OCI-LY7 (cell line): ENCODE results near the gene PDZRN4. TPM values are rescaled to one million over a fixed set of nuclear protein-coding genes. Genes with fewer than 3 reads are reported as not detected.

Source experiments
- BruUV-seq: library from RNA; stranded (reverse); fragments of 400-500 nt; replicated peaks from 2 replicates; lab custom pipeline; 2021; lab: Mats Ljungman, UMichigan
- CTCF ChIA-PET: fragments of 300-600 bp; sonication (Branson Sonifier 250); formaldehyde crosslinking; loops from one replicate; lab custom pipeline; 2022; ENCODE audit warnings: antibody characterized with exemption; ENCODE audit not compliant: unreplicated experiment; lab: Charles Lee
- POLR2A ChIA-PET: fragments of 300-600 bp; sonication (Branson Sonifier 250); formaldehyde crosslinking; loops from one replicate; lab custom pipeline; 2022; ENCODE audit warnings: antibody characterized with exemption; lab: Charles Lee
- DNase-seq: peaks from one replicate; pipeline ENCODE4 v3.0.0-alpha.2; 2015; ENCODE audit warnings: low spot score
- H2AFZ ChIP-seq: fragments of 200-600 bp; sonication (generic), shearing (Covaris generic); 2 replicates; pipeline ENCODE4 v1.6.1; 2014; ENCODE audit warnings: mild to moderate bottlenecking, antibody characterized with exemption, low read length, moderate library complexity
- H3K27ac ChIP-seq: fragments of 200-600 bp; sonication (generic); 2 replicates; pipeline ENCODE4 v1.5.1; 2014; ENCODE audit warnings: mixed run types, low read depth, mild to moderate bottlenecking, moderate library complexity, low read length, inconsistent platforms; ENCODE audit not compliant: poor library complexity, severe bottlenecking
- H3K36me3 ChIP-seq: fragments of 200-600 bp; sonication (generic); 2 replicates; pipeline ENCODE4 v1.6.1; 2014; ENCODE audit warnings: mild to moderate bottlenecking, antibody characterized with exemption, low read length, moderate library complexity, mixed read lengths; ENCODE audit not compliant: insufficient read depth
- H3K4me1 ChIP-seq: fragments of 200-600 bp; sonication (generic); 2 replicates; pipeline ENCODE4 v1.5.1; 2014; ENCODE audit warnings: mild to moderate bottlenecking, low read length; ENCODE audit not compliant: insufficient read depth, poor library complexity, severe bottlenecking
- H3K4me2 ChIP-seq: fragments of 200-600 bp; sonication (generic); 2 replicates; pipeline ENCODE4 v1.6.1; 2014; ENCODE audit warnings: mild to moderate bottlenecking, low read length
- H3K4me3 ChIP-seq: fragments of 200-600 bp; sonication (generic); 2 replicates; pipeline ENCODE4 v1.5.1; 2014; ENCODE audit warnings: mild to moderate bottlenecking, low read depth, low read length; ENCODE audit not compliant: poor library complexity, severe bottlenecking
- H3K79me2 ChIP-seq: fragments of 200-600 bp; sonication (generic); 2 replicates; pipeline ENCODE4 v1.6.1; 2016; ENCODE audit warnings: low read depth, mild to moderate bottlenecking, low read length, moderate library complexity, mixed read lengths; ENCODE audit not compliant: insufficient read depth
- H3K9me2 ChIP-seq: fragments of 200-600 bp; sonication (generic); 2 replicates; pipeline ENCODE4 v1.6.1; 2016; ENCODE audit warnings: mild to moderate bottlenecking, low read length, mixed read lengths; ENCODE audit not compliant: insufficient read depth
- H3K9me3 ChIP-seq: fragments of 200-600 bp; sonication (generic); 2 replicates; pipeline ENCODE4 v1.6.1; 2014; ENCODE audit warnings: mild to moderate bottlenecking, mixed run types, low read length, mixed read lengths
- H4K20me1 ChIP-seq: fragments of 200-600 bp; sonication (generic); 2 replicates; pipeline ENCODE4 v1.6.1; 2014; ENCODE audit warnings: mild to moderate bottlenecking, antibody characterized with exemption, low read length, moderate library complexity, mixed read lengths; ENCODE audit not compliant: insufficient read depth
- CTCF ChIP-seq: fragments of 200-600 bp; sonication (generic); conservative IDR thresholded peaks from 2 replicates; pipeline ENCODE4 v1.5.1; 2014; ENCODE audit warnings: mild to moderate bottlenecking, antibody characterized with exemption, low read length, moderate library complexity, mixed read lengths
- EZH2phosphoT487 ChIP-seq: fragments of 200-600 bp; sonication (generic); IDR thresholded peaks from 2 replicates; pipeline ENCODE4 v1.6.1; 2018; ENCODE audit warnings: low read depth, borderline replicate concordance, mild to moderate bottlenecking, mixed run types, antibody characterized with exemption, low read length, moderate library complexity, mixed read lengths
- intact Hi-C: fragments of 100-400 bp; cut with micrococcal nuclease; formaldehyde crosslinking; loops from one replicate; pipeline ENCODE4 v1.10.0; 2022; ENCODE audit not compliant: unreplicated experiment
- total RNA-seq, 2 experiments: library from RNA; depleted of rRNA in 1 of 2; stranded (reverse); fragments of >200 nt in 1 of 2; shearing (Covaris generic) in 1 of 2; gene quantifications; 2 replicates each; pipeline ENCODE4 v1.2.3, GENCODE V29; 2014 to 2022

The PDZRN4 gene
- total RNA-seq, 2 experiments from 2014 or later, result 6.8 to 16.8 TPM

GRCh38 chr12:41220931-41221330 lies 32.8 kb downstream of the PDZRN4 start:
- POLR2A ChIA-PET, result interaction anchor here (0.7 to 1.2 kb wide), 2 partner anchors 15 to 21 kb away, joined by 3 to 4 read pairs; no protein-coding TSS in a partner anchor
- BruUV-seq, result no TSS peak
- TF ChIP-seq CTCF (no peak), EZH2phosphoT487 (no peak)
- Histone ChIP-seq H3K27ac (no peak overlapping the region), H3K9me3 (no peaks in the 10 kb centered on the region), H3K9me2 (no peaks in the 10 kb centered on the region), H3K4me2 (no peak overlapping the region), H2AFZ (no peak overlapping the region), H3K4me1 (no peaks in the 10 kb centered on the region), H3K36me3 (no peaks in the 10 kb centered on the region), H3K4me3 (no peak overlapping the region), H4K20me1 (no peaks in the 10 kb centered on the region), H3K79me2 (no peaks in the 10 kb centered on the region)
- intact Hi-C loops, result no loop called here
- DNase-seq, result no peak
- CTCF ChIA-PET, result no interaction called here

- no peak overlapping the region for H3K4me2 ChIP-seq
- H2AFZ ChIP-seq, result no peak overlapping the region
- CTCF ChIA-PET, result no interaction called here
- intact Hi-C loops, result no loop called here
- H3K27ac ChIP-seq, result no peak overlapping the region
- POLR2A ChIA-PET, result interaction anchor here (0.7 to 1.3 kb wide), 3 partner anchors 9 to 20 kb away, joined by 3 to 4 read pairs (median 3); no protein-coding TSS in a partner anchor
- no peak overlapping the region for H3K4me3 ChIP-seq
- no TSS peak for BruUV-seq
- no peaks in the 10 kb centered on the region for H3K79me2 ChIP-seq
- DNase-seq, result no peak
- no peaks in the 10 kb centered on the region for H3K9me2 ChIP-seq
- no peaks in the 10 kb centered on the region for H3K9me3 ChIP-seq
- TF ChIP-seq CTCF (no peak), EZH2phosphoT487 (no peak)
- no peaks in the 10 kb centered on the region for H3K36me3 ChIP-seq
- H4K20me1 ChIP-seq, result no peaks in the 10 kb centered on the region
- no peaks in the 10 kb centered on the region for H3K4me1 ChIP-seq
Observed at GRCh38 chr12:41221491-41221890, 33.4 kb downstream of the PDZRN4 start.

- Histone ChIP-seq H3K4me1 (no peaks in the 10 kb centered on the region), H3K36me3 (no peaks in the 10 kb centered on the region), H3K79me2 (no peaks in the 10 kb centered on the region), H3K9me3 (no peaks in the 10 kb centered on the region), H3K27ac (no peak overlapping the region), H3K9me2 (no peaks in the 10 kb centered on the region), H4K20me1 (no peaks in the 10 kb centered on the region), H3K4me3 (no peak overlapping the region), H2AFZ (no peak overlapping the region), H3K4me2 (no peak overlapping the region)
- ChIA-PET CTCF (no interaction called here), POLR2A (no interaction called here)
- no peak for DNase-seq
- intact Hi-C loops, result no loop called here
- TF ChIP-seq CTCF (no peak), EZH2phosphoT487 (no peak)
- no TSS peak for BruUV-seq
Observed at GRCh38 chr12:41223600-41223999, 35.5 kb downstream of the PDZRN4 start.
